Measurements from ENCODE around the gene RDH13.

The RDH13 gene

GRCh38 chr19:55098716-55099556, 36.0 kb upstream of the RDH13 start:
- H3K9me2 ChIP-seq (replicated peaks; ENCODE audit: control insufficient read depth, low read length): no peaks in the 10 kb centered on the region
- no peaks in the 10 kb centered on the region for H3F3A ChIP-seq (ENCODE audit: control insufficient read depth, insufficient read depth)
- no peaks in the 10 kb centered on the region for H3K27me3 ChIP-seq (ENCODE audit: control insufficient read depth, low read length)
- 0 out of 2 replicates have a peak, but pooled peaks cover 2% of the 10 kb centered on the region for H3K4me1 ChIP-seq (ENCODE audit: control insufficient read depth, low read length)
- no peak overlapping the region for H3K27ac ChIP-seq (ENCODE audit: low read depth, low read length)
- H3K4me2 ChIP-seq (ENCODE audit: low read length): no peak overlapping the region
- peaks cover 5% of the 10 kb centered on the region; the same call in 1 of the 2 replicates for H3K79me2 ChIP-seq (ENCODE audit: control insufficient read depth, low read length)
- peaks cover 61% of the 10 kb centered on the region for H3K36me3 ChIP-seq (ENCODE audit: control insufficient read depth, low read length)
- 0 out of 2 replicates have a peak, but pooled peaks cover 6% of the 10 kb centered on the region for H4K20me1 ChIP-seq (ENCODE audit: control insufficient read depth, insufficient read depth, low read depth, low read length)
- H3K4me3 ChIP-seq (ENCODE audit: low read length): no peak overlapping the region
- H3K9me3 ChIP-seq (ENCODE audit: control insufficient read depth, insufficient read depth, low read length): no peaks in the 10 kb centered on the region
- TF ChIP-seq CTCF (IDR thresholded peaks at IDR 0.05; ENCODE audit: low read depth, low read length, poor library complexity, severe bottlenecking): no peak
- no peak for TF ChIP-seq EZH2phosphoT487 (IDR thresholded peaks at IDR 0.05; ENCODE audit: borderline replicate concordance, low read length)

GRCh38 chr19:55097864-55098715, 35.1 kb upstream of the RDH13 start:
- Histone ChIP-seq H3K79me2 (ENCODE audit: control insufficient read depth, low read length) (peaks cover 5% of the 10 kb centered on the region; the same call in 1 of the 2 replicates), H3K27ac (ENCODE audit: low read depth, low read length) (no peak overlapping the region), H3K9me3 (ENCODE audit: control insufficient read depth, insufficient read depth, low read length) (no peaks in the 10 kb centered on the region), H3K36me3 (ENCODE audit: control insufficient read depth, low read length) (peaks cover 54% of the 10 kb centered on the region), H3F3A (ENCODE audit: control insufficient read depth, insufficient read depth) (no peaks in the 10 kb centered on the region), H3K4me3 (ENCODE audit: low read length) (no peak overlapping the region), H3K27me3 (ENCODE audit: control insufficient read depth, low read length) (no peaks in the 10 kb centered on the region), H3K4me2 (ENCODE audit: low read length) (no peak overlapping the region), H4K20me1 (ENCODE audit: control insufficient read depth, insufficient read depth, low read depth, low read length) (0 out of 2 replicates have a peak, but pooled peaks cover 6% of the 10 kb centered on the region), H3K9me2 (replicated peaks; ENCODE audit: control insufficient read depth, low read length) (no peaks in the 10 kb centered on the region), H3K4me1 (ENCODE audit: control insufficient read depth, low read length) (0 out of 2 replicates have a peak, but pooled peaks cover 2% of the 10 kb centered on the region)
- TF ChIP-seq EZH2phosphoT487 (IDR thresholded peaks at IDR 0.05; ENCODE audit: borderline replicate concordance, low read length): no peak
- TF ChIP-seq CTCF (IDR thresholded peaks at IDR 0.05; ENCODE audit: low read depth, low read length, poor library complexity, severe bottlenecking): no peak

GRCh38 chr19:55096061-55096701, 33.2 kb upstream of the RDH13 start:
- 0 out of 2 replicates have a peak, but pooled peaks cover 6% of the 10 kb centered on the region for H4K20me1 ChIP-seq (ENCODE audit: control insufficient read depth, insufficient read depth, low read depth, low read length)
- H3K9me3 ChIP-seq (ENCODE audit: control insufficient read depth, insufficient read depth, low read length): no peaks in the 10 kb centered on the region
- no peaks in the 10 kb centered on the region for H3K27me3 ChIP-seq (ENCODE audit: control insufficient read depth, low read length)
- H3K4me1 ChIP-seq (ENCODE audit: control insufficient read depth, low read length): 0 out of 2 replicates have a peak, but pooled peaks cover 2% of the 10 kb centered on the region
- no peaks in the 10 kb centered on the region for H3K9me2 ChIP-seq (replicated peaks; ENCODE audit: control insufficient read depth, low read length)
- H3F3A ChIP-seq (ENCODE audit: control insufficient read depth, insufficient read depth): no peaks in the 10 kb centered on the region
- H3K4me3 ChIP-seq (ENCODE audit: low read length): no peak overlapping the region
- no peak overlapping the region for H3K27ac ChIP-seq (ENCODE audit: low read depth, low read length)
- no peak overlapping the region for H3K4me2 ChIP-seq (ENCODE audit: low read length)
- TF ChIP-seq CTCF (IDR thresholded peaks at IDR 0.05; ENCODE audit: low read depth, low read length, poor library complexity, severe bottlenecking): no peak
- no peak for TF ChIP-seq EZH2phosphoT487 (IDR thresholded peaks at IDR 0.05; ENCODE audit: borderline replicate concordance, low read length)
- peaks cover 3% of the 10 kb centered on the region; the same call in 1 of the 2 replicates for H3K79me2 ChIP-seq (ENCODE audit: control insufficient read depth, low read length)
- H3K36me3 ChIP-seq (ENCODE audit: control insufficient read depth, low read length): peaks cover 46% of the 10 kb centered on the region
